ENCODE measurements around the gene NT5E.

NT5E gene

DNA sequence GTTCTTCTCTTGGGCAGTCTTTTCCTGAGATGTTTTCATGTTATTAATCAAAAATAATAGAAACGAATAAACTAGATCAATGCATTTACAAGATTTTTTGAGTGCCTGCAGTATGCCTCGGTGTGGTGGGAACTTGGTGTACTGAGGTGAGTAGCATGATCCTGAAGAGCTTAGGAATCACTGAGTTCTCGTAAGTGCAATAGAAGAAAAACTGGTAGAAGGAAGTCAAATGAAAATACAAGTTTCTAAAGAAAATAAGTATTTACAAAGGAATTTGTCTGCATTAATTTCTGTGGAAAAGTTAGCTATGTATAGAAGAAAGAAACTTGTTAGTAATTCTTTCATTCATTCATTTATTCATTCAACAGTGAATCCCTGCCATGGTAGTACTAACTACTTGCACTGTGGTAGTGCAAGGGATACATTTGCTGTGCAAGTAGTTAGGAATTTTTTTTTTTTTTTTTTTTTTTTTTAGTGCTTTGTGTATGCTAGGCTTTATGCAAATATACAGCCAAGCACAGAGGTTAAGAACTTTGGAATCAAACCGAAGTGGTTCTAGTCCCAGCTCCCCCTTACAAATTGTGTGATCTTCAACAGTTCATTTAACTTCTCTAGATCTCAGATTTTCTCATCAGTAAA, 13.9 kb downstream of the NT5E start:
- Histone ChIP-seq H3K4me3 (ENCODE audit: severe bottlenecking) (no peak overlapping the region), H3K27me3 (ENCODE audit: insufficient read depth, poor library complexity, severe bottlenecking) (no peaks in the 10 kb centered on the region), H3K36me3 (ENCODE audit: low read depth) (peaks cover 7% of the 10 kb centered on the region), H3K4me1 (ENCODE audit: insufficient read depth, poor library complexity, severe bottlenecking) (peaks cover 70% of the 10 kb centered on the region), H3K9me3 (ENCODE audit: severe bottlenecking) (no peaks in the 10 kb centered on the region), H3K27ac (ENCODE audit: poor library complexity, severe bottlenecking) (peak overlapping the region; percentile 99)
- TF ChIP-seq, protein P1, sequence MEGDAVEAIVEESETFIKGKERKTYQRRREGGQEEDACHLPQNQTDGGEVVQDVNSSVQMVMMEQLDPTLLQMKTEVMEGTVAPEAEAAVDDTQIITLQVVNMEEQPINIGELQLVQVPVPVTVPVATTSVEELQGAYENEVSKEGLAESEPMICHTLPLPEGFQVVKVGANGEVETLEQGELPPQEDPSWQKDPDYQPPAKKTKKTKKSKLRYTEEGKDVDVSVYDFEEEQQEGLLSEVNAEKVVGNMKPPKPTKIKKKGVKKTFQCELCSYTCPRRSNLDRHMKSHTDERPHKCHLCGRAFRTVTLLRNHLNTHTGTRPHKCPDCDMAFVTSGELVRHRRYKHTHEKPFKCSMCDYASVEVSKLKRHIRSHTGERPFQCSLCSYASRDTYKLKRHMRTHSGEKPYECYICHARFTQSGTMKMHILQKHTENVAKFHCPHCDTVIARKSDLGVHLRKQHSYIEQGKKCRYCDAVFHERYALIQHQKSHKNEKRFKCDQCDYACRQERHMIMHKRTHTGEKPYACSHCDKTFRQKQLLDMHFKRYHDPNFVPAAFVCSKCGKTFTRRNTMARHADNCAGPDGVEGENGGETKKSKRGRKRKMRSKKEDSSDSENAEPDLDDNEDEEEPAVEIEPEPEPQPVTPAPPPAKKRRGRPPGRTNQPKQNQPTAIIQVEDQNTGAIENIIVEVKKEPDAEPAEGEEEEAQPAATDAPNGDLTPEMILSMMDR (IDR thresholded peaks at IDR 0.05; ENCODE audit: poor library complexity, severe bottlenecking): no peak
- ATAC-seq (ENCODE audit: low read depth) (no peak), DNase-seq (ENCODE audit: low spot score) (no peak)

DNA sequence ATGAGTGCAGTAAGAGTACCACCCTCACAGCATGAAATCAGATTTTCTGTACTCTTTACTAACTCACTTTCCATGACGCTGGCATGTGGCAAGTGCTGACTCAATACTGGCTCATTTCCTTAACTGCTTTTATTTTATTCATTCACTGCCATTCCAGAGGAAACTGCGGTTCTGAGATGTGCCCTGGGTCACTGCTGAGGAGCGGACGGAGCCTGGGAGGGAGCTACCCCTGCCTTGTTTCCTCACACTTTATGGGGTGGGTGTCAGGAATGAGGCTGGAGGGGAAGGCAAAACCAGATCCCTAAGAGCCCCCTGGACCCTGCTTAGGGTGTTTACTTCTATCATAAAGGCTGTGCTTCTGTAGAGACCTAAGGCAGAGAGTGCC, 14.4 kb downstream of the NT5E start:
- Histone ChIP-seq H3K27ac (ENCODE audit: poor library complexity, severe bottlenecking) (peak overlapping the region; percentile 99), H3K36me3 (ENCODE audit: low read depth) (peaks cover 7% of the 10 kb centered on the region), H3K4me1 (ENCODE audit: insufficient read depth, poor library complexity, severe bottlenecking) (peaks cover 65% of the 10 kb centered on the region), H3K4me3 (ENCODE audit: severe bottlenecking) (no peak overlapping the region), H3K27me3 (ENCODE audit: insufficient read depth, poor library complexity, severe bottlenecking) (no peaks in the 10 kb centered on the region), H3K9me3 (ENCODE audit: severe bottlenecking) (no peaks in the 10 kb centered on the region)
- ATAC-seq (ENCODE audit: low read depth) (peak; percentile 78), DNase-seq (ENCODE audit: low spot score) (peak; percentile 89)
- TF ChIP-seq, protein P1 (IDR thresholded peaks at IDR 0.05; ENCODE audit: poor library complexity, severe bottlenecking): no peak

DNA sequence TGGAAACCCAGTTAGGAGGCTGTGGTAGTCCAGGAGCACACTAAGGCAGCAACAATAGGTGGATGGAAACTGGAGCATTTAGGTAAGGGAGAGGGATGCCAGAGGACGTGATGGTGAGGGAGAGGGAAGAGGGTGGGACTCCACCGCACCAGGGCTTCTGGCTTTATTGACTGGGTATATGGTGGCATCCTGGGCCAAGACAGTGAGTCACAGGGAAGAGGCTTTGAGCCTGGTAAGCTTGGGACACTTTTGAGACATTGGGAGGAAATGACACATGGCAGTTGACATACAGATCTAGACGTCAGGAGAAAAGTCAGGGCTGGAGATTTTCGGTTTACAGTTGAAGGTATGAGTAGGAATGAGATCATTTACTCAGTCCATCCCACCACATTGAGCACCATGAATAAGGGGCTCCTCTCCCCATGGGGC, 14.9 kb downstream of the NT5E start:
- Histone ChIP-seq H3K27ac (ENCODE audit: poor library complexity, severe bottlenecking) (peak overlapping the region; percentile 99), H3K4me3 (ENCODE audit: severe bottlenecking) (no peak overlapping the region), H3K36me3 (ENCODE audit: low read depth) (peaks cover 7% of the 10 kb centered on the region), H3K4me1 (ENCODE audit: insufficient read depth, poor library complexity, severe bottlenecking) (peaks cover 60% of the 10 kb centered on the region), H3K27me3 (ENCODE audit: insufficient read depth, poor library complexity, severe bottlenecking) (no peaks in the 10 kb centered on the region), H3K9me3 (ENCODE audit: severe bottlenecking) (no peaks in the 10 kb centered on the region)
- TF ChIP-seq, protein P1 (IDR thresholded peaks at IDR 0.05; ENCODE audit: poor library complexity, severe bottlenecking): no peak
- ATAC-seq (ENCODE audit: low read depth) (peak; percentile 63), DNase-seq (ENCODE audit: low spot score) (peak; percentile 72)

DNA sequence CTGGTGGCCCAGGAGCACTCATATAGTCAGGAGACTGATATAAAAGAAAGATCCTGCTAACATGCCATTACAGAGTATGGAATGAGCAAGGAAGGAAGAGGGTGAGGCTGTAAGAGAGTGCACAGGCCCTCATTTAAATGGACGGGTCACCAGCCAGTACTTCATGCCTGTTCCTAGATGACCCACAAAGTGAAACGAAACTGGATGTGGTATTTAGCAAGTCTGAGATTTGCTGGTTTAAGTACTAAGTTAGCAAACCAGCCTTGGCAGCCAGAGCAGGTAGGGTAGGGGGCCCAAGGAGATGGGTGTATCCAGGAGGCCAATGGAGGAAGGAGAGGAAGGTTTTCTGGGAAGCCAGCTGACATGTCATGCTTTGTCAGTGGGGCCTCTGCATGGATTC, 15.9 kb downstream of the NT5E start:
- Histone ChIP-seq H3K27ac (ENCODE audit: poor library complexity, severe bottlenecking) (peak overlapping the region; percentile 99), H3K4me3 (ENCODE audit: severe bottlenecking) (no peak overlapping the region), H3K9me3 (ENCODE audit: severe bottlenecking) (no peaks in the 10 kb centered on the region), H3K27me3 (ENCODE audit: insufficient read depth, poor library complexity, severe bottlenecking) (no peaks in the 10 kb centered on the region), H3K36me3 (ENCODE audit: low read depth) (peaks cover 7% of the 10 kb centered on the region), H3K4me1 (ENCODE audit: insufficient read depth, poor library complexity, severe bottlenecking) (peaks cover 50% of the 10 kb centered on the region)
- no peak for ATAC-seq (ENCODE audit: low read depth)
- TF ChIP-seq, protein P1 (IDR thresholded peaks at IDR 0.05; ENCODE audit: poor library complexity, severe bottlenecking): no peak
- no peak for DNase-seq (ENCODE audit: low spot score)

DNA sequence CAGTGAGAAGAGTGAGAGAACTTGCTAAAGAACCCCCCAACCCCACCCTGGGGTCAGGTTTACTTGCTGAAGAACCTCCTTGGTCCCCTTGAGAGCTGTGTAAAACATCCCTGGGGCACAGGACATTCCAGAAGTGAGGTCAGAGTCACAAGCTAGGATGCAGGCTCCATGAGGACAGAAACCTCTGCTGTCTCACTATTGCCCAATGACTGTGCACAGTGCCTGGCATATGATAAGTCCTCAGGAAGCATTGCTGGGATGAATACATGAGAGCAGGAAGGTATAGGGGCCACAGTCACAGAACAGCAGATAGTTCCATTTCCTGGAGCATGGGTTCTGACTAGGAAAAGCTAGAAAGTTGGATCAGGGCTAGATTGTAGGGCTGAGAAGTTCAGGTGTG, 18.4 kb downstream of the NT5E start:
- Histone ChIP-seq H3K27ac (ENCODE audit: poor library complexity, severe bottlenecking) (peak overlapping the region; percentile 31), H3K27me3 (ENCODE audit: insufficient read depth, poor library complexity, severe bottlenecking) (no peaks in the 10 kb centered on the region), H3K36me3 (ENCODE audit: low read depth) (peaks cover 7% of the 10 kb centered on the region), H3K4me1 (ENCODE audit: insufficient read depth, poor library complexity, severe bottlenecking) (peaks cover 41% of the 10 kb centered on the region), H3K9me3 (ENCODE audit: severe bottlenecking) (no peaks in the 10 kb centered on the region), H3K4me3 (ENCODE audit: severe bottlenecking) (no peak overlapping the region)
- TF ChIP-seq, protein P1 (IDR thresholded peaks at IDR 0.05; ENCODE audit: poor library complexity, severe bottlenecking): no peak
- DNase-seq (ENCODE audit: low spot score): no peak
- no peak for ATAC-seq (ENCODE audit: low read depth)
